ENCODE data around the gene XPOT. TPM values are rescaled to one million over a fixed set of nuclear protein-coding genes. Genes with fewer than 3 reads are reported as not detected.

XPOT gene
- total and polyA plus RNA-seq, 4 donors = 16.7 to 44.8 (median 23.8) TPM

DNA sequence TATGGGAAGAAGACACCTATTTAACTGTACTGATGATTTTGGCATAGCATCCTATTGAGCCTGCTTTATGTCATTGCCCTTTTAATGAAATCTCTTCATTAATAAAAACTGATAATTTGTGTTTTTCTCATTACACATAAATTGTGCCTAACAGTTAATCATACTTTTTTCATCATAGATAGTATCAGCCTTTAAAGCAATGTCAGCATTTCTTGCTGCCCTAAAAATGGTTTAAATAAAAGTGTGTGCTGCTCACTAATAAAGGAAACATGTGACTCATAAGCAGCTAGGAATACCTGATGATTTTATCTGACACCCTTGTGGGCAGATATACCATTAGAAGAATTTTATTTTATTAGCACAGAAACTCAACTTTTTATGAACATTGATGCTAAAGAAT, 74.5 kb downstream of the XPOT start:
- no peak overlapping the region for H3K9ac ChIP-seq (ENCODE audit: low read depth in 1 of 2, low read length in 2 of 2)
- H3K9me3 ChIP-seq (ENCODE audit: control insufficient read depth in 4 of 4, low read length in 3 of 4) = peaks cover 0 to 3% (median 1%) of the 10 kb centered on the region in 4 donors
- TF ChIP-seq, protein P1, sequence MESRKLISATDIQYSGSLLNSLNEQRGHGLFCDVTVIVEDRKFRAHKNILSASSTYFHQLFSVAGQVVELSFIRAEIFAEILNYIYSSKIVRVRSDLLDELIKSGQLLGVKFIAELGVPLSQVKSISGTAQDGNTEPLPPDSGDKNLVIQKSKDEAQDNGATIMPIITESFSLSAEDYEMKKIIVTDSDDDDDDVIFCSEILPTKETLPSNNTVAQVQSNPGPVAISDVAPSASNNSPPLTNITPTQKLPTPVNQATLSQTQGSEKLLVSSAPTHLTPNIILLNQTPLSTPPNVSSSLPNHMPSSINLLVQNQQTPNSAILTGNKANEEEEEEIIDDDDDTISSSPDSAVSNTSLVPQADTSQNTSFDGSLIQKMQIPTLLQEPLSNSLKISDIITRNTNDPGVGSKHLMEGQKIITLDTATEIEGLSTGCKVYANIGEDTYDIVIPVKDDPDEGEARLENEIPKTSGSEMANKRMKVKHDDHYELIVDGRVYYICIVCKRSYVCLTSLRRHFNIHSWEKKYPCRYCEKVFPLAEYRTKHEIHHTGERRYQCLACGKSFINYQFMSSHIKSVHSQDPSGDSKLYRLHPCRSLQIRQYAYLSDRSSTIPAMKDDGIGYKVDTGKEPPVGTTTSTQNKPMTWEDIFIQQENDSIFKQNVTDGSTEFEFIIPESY (IDR thresholded peaks at IDR 0.05) = no peak
- TF ChIP-seq JUND (IDR thresholded peaks at IDR 0.05) = no peak
- no peak for TF ChIP-seq HNF4G (IDR thresholded peaks at IDR 0.05)
- TF ChIP-seq, protein P2, sequence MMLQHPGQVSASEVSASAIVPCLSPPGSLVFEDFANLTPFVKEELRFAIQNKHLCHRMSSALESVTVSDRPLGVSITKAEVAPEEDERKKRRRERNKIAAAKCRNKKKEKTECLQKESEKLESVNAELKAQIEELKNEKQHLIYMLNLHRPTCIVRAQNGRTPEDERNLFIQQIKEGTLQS (IDR thresholded peaks at IDR 0.05) = no peak
- no peaks in the 10 kb centered on the region for H3K27me3 ChIP-seq (ENCODE audit: control insufficient read depth in 4 of 4, insufficient read depth in 4 of 4, low read length in 3 of 4)
- H3K36me3 ChIP-seq (ENCODE audit: control insufficient read depth in 4 of 4, insufficient read depth in 3 of 4, low read depth in 1 of 4, low read length in 3 of 4) = peaks cover 5 to 41% (median 30%) of the 10 kb centered on the region in 4 donors
- DNase-seq (ENCODE audit: low spot score) = no peak
- no peak overlapping the region for H3K4me3 ChIP-seq (ENCODE audit: low read depth in 1 of 3, low read length in 3 of 3)
- H3K4me1 ChIP-seq (ENCODE audit: control insufficient read depth in 4 of 4, insufficient read depth in 4 of 4, low read length in 3 of 4) = no peaks in the 10 kb centered on the region
- no peak overlapping the region for H3K27ac ChIP-seq (ENCODE audit: low read depth in 1 of 2, low read length in 2 of 2)

DNA sequence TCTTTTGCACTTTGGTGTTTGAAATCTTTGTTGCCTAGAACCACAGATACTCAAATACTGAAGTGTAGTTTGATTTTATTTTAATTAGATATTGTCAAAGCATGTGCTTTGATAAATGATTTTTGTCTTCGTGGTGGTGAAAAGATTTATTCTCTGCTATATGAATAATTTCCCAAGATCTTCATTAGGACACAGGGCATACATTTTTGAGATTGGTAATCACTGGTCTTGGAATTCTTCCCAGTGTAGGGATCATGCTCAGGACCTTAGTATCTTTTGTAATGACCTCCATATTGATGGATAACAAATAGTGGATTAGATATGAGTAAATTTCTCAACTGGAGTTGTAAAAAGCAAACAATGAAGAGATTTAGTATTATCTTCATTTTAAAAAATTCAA, 76.0 kb downstream of the XPOT start:
- H3K4me1 ChIP-seq (ENCODE audit: control insufficient read depth in 4 of 4, insufficient read depth in 4 of 4, low read length in 3 of 4) = no peaks in the 10 kb centered on the region
- no peak for DNase-seq (ENCODE audit: low spot score)
- TF ChIP-seq GABPA (IDR thresholded peaks at IDR 0.05 in 1 of 2, conservative IDR thresholded peaks at IDR 0.05 in 1 of 2) (no peak), FOXA2 (IDR thresholded peaks at IDR 0.05) (no peak)
- no peak overlapping the region for H3K9ac ChIP-seq (ENCODE audit: low read depth in 1 of 2, low read length in 2 of 2)
- peaks cover 0 to 3% (median 1%) of the 10 kb centered on the region in 4 donors for H3K9me3 ChIP-seq (ENCODE audit: control insufficient read depth in 4 of 4, low read length in 3 of 4)
- peaks cover 2 to 36% (median 22%) of the 10 kb centered on the region in 4 donors for H3K36me3 ChIP-seq (ENCODE audit: control insufficient read depth in 4 of 4, insufficient read depth in 3 of 4, low read depth in 1 of 4, low read length in 3 of 4)
- H3K27me3 ChIP-seq (ENCODE audit: control insufficient read depth in 4 of 4, insufficient read depth in 4 of 4, low read length in 3 of 4) = no peaks in the 10 kb centered on the region
- H3K27ac ChIP-seq (ENCODE audit: low read depth in 1 of 2, low read length in 2 of 2) = no peak overlapping the region
- H3K4me3 ChIP-seq (ENCODE audit: low read depth in 1 of 3, low read length in 3 of 3) = no peak overlapping the region
- WGBS = 88% methylated on average over 1 of the region's 1 CpG

DNA sequence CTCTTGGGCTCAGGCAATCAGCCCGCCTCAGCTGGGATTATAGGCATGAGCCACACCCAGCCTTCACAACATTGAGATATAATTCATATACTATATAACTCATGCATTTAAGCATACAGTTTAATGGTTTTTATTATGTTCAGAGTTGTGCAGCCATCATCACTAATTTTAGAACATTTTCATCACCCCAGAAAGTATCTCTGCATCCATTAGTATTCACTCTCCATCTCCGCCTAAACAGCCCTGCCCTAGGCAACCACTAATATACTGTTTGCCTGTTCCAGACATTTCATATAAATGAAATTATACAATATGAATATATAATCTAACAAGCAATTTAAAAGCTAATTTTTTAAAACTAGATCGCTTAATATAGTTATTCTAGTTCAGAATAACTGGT, 82.5 kb downstream of the XPOT start:
- 98% methylated on average over 3 of the region's 3 CpGs for WGBS
- peaks cover 6 to 43% (median 29%) of the 10 kb centered on the region in 4 donors for H3K36me3 ChIP-seq (ENCODE audit: control insufficient read depth in 4 of 4, insufficient read depth in 3 of 4, low read depth in 1 of 4, low read length in 3 of 4)

More for the DNA sequence above, 82.5 kb downstream of the XPOT start:
- H3K9me3 ChIP-seq (ENCODE audit: control insufficient read depth in 4 of 4, low read length in 3 of 4) = no peaks in the 10 kb centered on the region
- DNase-seq (ENCODE audit: low spot score) = no peak
- TF ChIP-seq RAD21 (IDR thresholded peaks at IDR 0.05) (no peak), NR2F2 (IDR thresholded peaks at IDR 0.05) (no peak), FOXA2 (IDR thresholded peaks at IDR 0.05) (no peak), SP1 (IDR thresholded peaks at IDR 0.05) (no peak), HNF4A (conservative IDR thresholded peaks at IDR 0.05) (no peak), YY1 (IDR thresholded peaks at IDR 0.05) (no peak)
- TF ChIP-seq, protein P3, sequence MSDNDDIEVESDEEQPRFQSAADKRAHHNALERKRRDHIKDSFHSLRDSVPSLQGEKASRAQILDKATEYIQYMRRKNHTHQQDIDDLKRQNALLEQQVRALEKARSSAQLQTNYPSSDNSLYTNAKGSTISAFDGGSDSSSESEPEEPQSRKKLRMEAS (IDR thresholded peaks at IDR 0.05) = no peak
- TF ChIP-seq, protein P4, sequence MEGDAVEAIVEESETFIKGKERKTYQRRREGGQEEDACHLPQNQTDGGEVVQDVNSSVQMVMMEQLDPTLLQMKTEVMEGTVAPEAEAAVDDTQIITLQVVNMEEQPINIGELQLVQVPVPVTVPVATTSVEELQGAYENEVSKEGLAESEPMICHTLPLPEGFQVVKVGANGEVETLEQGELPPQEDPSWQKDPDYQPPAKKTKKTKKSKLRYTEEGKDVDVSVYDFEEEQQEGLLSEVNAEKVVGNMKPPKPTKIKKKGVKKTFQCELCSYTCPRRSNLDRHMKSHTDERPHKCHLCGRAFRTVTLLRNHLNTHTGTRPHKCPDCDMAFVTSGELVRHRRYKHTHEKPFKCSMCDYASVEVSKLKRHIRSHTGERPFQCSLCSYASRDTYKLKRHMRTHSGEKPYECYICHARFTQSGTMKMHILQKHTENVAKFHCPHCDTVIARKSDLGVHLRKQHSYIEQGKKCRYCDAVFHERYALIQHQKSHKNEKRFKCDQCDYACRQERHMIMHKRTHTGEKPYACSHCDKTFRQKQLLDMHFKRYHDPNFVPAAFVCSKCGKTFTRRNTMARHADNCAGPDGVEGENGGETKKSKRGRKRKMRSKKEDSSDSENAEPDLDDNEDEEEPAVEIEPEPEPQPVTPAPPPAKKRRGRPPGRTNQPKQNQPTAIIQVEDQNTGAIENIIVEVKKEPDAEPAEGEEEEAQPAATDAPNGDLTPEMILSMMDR (IDR thresholded peaks at IDR 0.05; ENCODE audit: low read depth, low read length, missing input control) = no peak
- TF ChIP-seq, protein P5, sequence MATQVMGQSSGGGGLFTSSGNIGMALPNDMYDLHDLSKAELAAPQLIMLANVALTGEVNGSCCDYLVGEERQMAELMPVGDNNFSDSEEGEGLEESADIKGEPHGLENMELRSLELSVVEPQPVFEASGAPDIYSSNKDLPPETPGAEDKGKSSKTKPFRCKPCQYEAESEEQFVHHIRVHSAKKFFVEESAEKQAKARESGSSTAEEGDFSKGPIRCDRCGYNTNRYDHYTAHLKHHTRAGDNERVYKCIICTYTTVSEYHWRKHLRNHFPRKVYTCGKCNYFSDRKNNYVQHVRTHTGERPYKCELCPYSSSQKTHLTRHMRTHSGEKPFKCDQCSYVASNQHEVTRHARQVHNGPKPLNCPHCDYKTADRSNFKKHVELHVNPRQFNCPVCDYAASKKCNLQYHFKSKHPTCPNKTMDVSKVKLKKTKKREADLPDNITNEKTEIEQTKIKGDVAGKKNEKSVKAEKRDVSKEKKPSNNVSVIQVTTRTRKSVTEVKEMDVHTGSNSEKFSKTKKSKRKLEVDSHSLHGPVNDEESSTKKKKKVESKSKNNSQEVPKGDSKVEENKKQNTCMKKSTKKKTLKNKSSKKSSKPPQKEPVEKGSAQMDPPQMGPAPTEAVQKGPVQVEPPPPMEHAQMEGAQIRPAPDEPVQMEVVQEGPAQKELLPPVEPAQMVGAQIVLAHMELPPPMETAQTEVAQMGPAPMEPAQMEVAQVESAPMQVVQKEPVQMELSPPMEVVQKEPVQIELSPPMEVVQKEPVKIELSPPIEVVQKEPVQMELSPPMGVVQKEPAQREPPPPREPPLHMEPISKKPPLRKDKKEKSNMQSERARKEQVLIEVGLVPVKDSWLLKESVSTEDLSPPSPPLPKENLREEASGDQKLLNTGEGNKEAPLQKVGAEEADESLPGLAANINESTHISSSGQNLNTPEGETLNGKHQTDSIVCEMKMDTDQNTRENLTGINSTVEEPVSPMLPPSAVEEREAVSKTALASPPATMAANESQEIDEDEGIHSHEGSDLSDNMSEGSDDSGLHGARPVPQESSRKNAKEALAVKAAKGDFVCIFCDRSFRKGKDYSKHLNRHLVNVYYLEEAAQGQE (IDR thresholded peaks at IDR 0.05) = no peak
- no peak overlapping the region for H3K27ac ChIP-seq (ENCODE audit: low read depth in 1 of 2, low read length in 2 of 2)
- H3K27me3 ChIP-seq (ENCODE audit: control insufficient read depth in 4 of 4, insufficient read depth in 4 of 4, low read length in 3 of 4) = no peaks in the 10 kb centered on the region
- H3K4me1 ChIP-seq (ENCODE audit: control insufficient read depth in 4 of 4, insufficient read depth in 4 of 4, low read length in 3 of 4) = no peaks in the 10 kb centered on the region
- H3K4me3 ChIP-seq (ENCODE audit: low read depth in 1 of 3, low read length in 3 of 3) = no peak overlapping the region
- H3K9ac ChIP-seq (ENCODE audit: low read depth in 1 of 2, low read length in 2 of 2) = no peak overlapping the region

Measured in liver (tissue), 9 donors.